Fibroblast of lung (primary cell): ENCODE measurements around the gene CPNE2.

ENCODE experiments used
- EZH2 ChIP-seq: IDR thresholded peaks from 2 replicates; pipeline ENCODE4 v1.5.1; 2012; ENCODE audit warnings: low read length, control low read depth, mild to moderate bottlenecking; ENCODE audit errors: missing control alignments
- TF ChIP-seq, protein P1 (sequence below), 2 donors: IDR thresholded peaks in 1 of 2; conservative IDR thresholded peaks in 1 of 2; 1 replicate in 1 of 2; 2 replicates in 1 of 2; pipeline ENCODE4 v1.5.1; 2011 to 2012; ENCODE audit warnings: low read length in 2 of 2, control low read depth in 1 of 2, inconsistent platforms in 1 of 2, low read depth in 1 of 2, mild to moderate bottlenecking in 1 of 2

DNA sequence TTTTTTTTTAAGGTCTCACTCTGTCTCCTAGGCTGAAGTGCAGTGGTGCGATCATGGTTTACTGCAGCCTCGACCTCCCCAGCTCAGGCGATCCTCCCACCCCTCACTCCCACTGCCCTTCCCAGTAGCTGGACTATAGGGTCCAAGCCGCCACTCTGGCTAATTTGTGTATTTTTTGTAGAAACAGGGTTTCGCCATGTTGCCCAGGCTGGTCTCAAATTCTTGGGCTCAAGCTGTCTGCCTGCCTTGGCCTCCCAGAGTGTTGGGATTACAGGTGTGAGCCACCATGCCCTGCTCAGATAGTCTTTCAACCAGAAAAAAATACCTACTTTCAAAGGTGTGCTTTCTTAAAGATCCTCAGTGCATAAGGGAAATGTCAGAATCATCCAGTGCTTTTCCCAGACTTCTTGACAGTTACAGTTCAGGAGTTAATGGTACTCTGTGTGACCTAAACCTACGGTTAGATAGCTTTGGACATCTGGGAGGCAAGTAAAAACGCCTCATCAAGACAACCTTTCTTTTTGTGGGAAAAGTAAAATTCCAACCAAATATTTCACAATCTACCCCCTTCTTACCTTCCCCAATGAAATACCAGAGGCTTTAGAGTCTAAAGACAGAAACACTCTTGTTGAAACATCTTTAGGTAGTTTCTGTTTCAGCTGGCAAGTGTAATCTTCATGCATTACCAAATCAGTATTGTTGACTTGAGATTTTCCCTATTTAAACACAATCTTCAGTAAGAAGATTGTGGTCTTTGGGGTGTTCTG lies 100.5 kb downstream of the CPNE2 start:
- TF ChIP-seq, protein P1, sequence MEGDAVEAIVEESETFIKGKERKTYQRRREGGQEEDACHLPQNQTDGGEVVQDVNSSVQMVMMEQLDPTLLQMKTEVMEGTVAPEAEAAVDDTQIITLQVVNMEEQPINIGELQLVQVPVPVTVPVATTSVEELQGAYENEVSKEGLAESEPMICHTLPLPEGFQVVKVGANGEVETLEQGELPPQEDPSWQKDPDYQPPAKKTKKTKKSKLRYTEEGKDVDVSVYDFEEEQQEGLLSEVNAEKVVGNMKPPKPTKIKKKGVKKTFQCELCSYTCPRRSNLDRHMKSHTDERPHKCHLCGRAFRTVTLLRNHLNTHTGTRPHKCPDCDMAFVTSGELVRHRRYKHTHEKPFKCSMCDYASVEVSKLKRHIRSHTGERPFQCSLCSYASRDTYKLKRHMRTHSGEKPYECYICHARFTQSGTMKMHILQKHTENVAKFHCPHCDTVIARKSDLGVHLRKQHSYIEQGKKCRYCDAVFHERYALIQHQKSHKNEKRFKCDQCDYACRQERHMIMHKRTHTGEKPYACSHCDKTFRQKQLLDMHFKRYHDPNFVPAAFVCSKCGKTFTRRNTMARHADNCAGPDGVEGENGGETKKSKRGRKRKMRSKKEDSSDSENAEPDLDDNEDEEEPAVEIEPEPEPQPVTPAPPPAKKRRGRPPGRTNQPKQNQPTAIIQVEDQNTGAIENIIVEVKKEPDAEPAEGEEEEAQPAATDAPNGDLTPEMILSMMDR (conservative IDR thresholded peaks at IDR 0.05 in 1 of 2, IDR thresholded peaks at IDR 0.05 in 1 of 2; ENCODE audit: low read depth in 1 of 2, low read length in 2 of 2), result no peak
- TF ChIP-seq EZH2, result no peak
